ENCODE data around the gene FBXO33.

DNA sequence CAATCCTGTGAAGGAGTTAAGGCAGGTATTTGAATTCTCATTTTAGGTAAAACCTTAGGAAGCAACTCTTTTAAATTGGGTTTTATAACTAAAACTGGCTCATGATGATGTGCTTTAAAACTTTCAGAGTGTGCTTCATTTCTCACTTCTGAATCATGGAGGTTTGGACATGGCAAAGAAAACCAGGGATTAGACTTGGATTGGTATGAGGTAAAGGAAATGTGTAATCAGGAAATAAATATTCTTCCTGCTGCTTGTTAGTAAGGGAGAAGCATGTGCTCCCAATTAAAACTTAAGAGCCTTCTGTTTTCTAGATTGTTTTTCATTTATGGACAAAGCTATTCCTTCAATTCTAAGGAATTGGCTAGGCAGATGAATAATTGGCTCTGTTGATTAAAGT, 57.4 kb downstream of the FBXO33 start:
- TF ChIP-seq, protein P1, sequence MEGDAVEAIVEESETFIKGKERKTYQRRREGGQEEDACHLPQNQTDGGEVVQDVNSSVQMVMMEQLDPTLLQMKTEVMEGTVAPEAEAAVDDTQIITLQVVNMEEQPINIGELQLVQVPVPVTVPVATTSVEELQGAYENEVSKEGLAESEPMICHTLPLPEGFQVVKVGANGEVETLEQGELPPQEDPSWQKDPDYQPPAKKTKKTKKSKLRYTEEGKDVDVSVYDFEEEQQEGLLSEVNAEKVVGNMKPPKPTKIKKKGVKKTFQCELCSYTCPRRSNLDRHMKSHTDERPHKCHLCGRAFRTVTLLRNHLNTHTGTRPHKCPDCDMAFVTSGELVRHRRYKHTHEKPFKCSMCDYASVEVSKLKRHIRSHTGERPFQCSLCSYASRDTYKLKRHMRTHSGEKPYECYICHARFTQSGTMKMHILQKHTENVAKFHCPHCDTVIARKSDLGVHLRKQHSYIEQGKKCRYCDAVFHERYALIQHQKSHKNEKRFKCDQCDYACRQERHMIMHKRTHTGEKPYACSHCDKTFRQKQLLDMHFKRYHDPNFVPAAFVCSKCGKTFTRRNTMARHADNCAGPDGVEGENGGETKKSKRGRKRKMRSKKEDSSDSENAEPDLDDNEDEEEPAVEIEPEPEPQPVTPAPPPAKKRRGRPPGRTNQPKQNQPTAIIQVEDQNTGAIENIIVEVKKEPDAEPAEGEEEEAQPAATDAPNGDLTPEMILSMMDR (IDR thresholded peaks at IDR 0.05; ENCODE audit: poor library complexity, severe bottlenecking) = no peak
- TF ChIP-seq POLR2AphosphoS5 (IDR thresholded peaks at IDR 0.05) = no peak
- no peak for TF ChIP-seq EZH2 (IDR thresholded peaks at IDR 0.05; ENCODE audit: borderline replicate concordance, insufficient read depth, low read length, poor library complexity, severe bottlenecking)
- TF ChIP-seq TAF1 (IDR thresholded peaks at IDR 0.05; ENCODE audit: low read depth) = no peak
- TF ChIP-seq, protein P2, sequence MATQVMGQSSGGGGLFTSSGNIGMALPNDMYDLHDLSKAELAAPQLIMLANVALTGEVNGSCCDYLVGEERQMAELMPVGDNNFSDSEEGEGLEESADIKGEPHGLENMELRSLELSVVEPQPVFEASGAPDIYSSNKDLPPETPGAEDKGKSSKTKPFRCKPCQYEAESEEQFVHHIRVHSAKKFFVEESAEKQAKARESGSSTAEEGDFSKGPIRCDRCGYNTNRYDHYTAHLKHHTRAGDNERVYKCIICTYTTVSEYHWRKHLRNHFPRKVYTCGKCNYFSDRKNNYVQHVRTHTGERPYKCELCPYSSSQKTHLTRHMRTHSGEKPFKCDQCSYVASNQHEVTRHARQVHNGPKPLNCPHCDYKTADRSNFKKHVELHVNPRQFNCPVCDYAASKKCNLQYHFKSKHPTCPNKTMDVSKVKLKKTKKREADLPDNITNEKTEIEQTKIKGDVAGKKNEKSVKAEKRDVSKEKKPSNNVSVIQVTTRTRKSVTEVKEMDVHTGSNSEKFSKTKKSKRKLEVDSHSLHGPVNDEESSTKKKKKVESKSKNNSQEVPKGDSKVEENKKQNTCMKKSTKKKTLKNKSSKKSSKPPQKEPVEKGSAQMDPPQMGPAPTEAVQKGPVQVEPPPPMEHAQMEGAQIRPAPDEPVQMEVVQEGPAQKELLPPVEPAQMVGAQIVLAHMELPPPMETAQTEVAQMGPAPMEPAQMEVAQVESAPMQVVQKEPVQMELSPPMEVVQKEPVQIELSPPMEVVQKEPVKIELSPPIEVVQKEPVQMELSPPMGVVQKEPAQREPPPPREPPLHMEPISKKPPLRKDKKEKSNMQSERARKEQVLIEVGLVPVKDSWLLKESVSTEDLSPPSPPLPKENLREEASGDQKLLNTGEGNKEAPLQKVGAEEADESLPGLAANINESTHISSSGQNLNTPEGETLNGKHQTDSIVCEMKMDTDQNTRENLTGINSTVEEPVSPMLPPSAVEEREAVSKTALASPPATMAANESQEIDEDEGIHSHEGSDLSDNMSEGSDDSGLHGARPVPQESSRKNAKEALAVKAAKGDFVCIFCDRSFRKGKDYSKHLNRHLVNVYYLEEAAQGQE (IDR thresholded peaks at IDR 0.05; ENCODE audit: borderline replicate concordance) = no peak
- no peak for TF ChIP-seq RAD21 (conservative IDR thresholded peaks at IDR 0.05)
